SK-N-SH treated with all-trans-retinoic acid at 6 μM for 48 hours (cell line): ENCODE results near the gene FAR2.

Experiments used
- ATAC-seq: fragments of 200-7000 bp; cut with Tn5 transposase; 3 replicates; pipeline ENCODE4 v1.9.1; 2020; ENCODE audit warnings: mild to moderate bottlenecking, moderate library complexity
- ARNTL ChIP-seq: fragments of 450-650 bp; formaldehyde crosslinking; IDR thresholded peaks from 2 replicates; pipeline ENCODE4 v1.5.0; 2020; ENCODE audit warnings: low read depth, mild to moderate bottlenecking, moderate library complexity, borderline replicate concordance
- BACH2 ChIP-seq: fragments of 250-450 bp; sonication (Bioruptor Pico); IDR thresholded peaks from 2 replicates; pipeline ENCODE4 v1.9.0; 2021; ENCODE audit warnings: mild to moderate bottlenecking, borderline replicate concordance
- CSDC2 ChIP-seq: fragments of 250-450 bp; sonication (Bioruptor Pico); IDR thresholded peaks from 2 replicates; pipeline ENCODE4 v1.5.0; 2020; ENCODE audit warnings: mild to moderate bottlenecking, moderate library complexity
- ESRRG ChIP-seq: fragments of 250-450 bp; sonication (Bioruptor Pico); IDR thresholded peaks from 2 replicates; pipeline ENCODE4 v1.6.1; 2021; ENCODE audit warnings: mild to moderate bottlenecking
- GLIS3 ChIP-seq: fragments of 250-450 bp; sonication (Bioruptor Pico); IDR thresholded peaks from 2 replicates; pipeline ENCODE4 v1.5.0; 2020; ENCODE audit warnings: mild to moderate bottlenecking, moderate library complexity
- ISL1 ChIP-seq: fragments of 250-450 bp; sonication (Bioruptor Pico); IDR thresholded peaks from 2 replicates; pipeline ENCODE4 v2.1.2; 2022; ENCODE audit warnings: mild to moderate bottlenecking, moderate library complexity
- OSR1 ChIP-seq: fragments of 250-450 bp; sonication (Bioruptor Pico); IDR thresholded peaks from 2 replicates; pipeline ENCODE4 v1.8.0; 2022; ENCODE audit warnings: moderate library complexity, mild to moderate bottlenecking, inconsistent platforms
- PPARA ChIP-seq: fragments of 250-450 bp; sonication (Bioruptor Pico); IDR thresholded peaks from 2 replicates; pipeline ENCODE4 v1.5.0; 2020; ENCODE audit warnings: mild to moderate bottlenecking, borderline replicate concordance
- RARB ChIP-seq: fragments of 250-450 bp; sonication (Bioruptor Pico); IDR thresholded peaks from 2 replicates; pipeline ENCODE4 v1.8.0; 2021; ENCODE audit warnings: mild to moderate bottlenecking, moderate library complexity
- SNAI2 ChIP-seq: fragments of 250-450 bp; sonication (Bioruptor Pico); IDR thresholded peaks from 2 replicates; pipeline ENCODE4 v1.5.0; 2020; ENCODE audit warnings: mild to moderate bottlenecking, moderate library complexity
- TCF4 ChIP-seq: fragments of 250-450 bp; sonication (Bioruptor Pico); IDR thresholded peaks from 2 replicates; pipeline ENCODE4 v1.8.0; 2021; ENCODE audit warnings: mild to moderate bottlenecking, moderate library complexity, borderline replicate concordance
- TOX ChIP-seq: fragments of 250-450 bp; sonication (Bioruptor Pico); IDR thresholded peaks from 2 replicates; pipeline ENCODE4 v1.8.0; 2021; ENCODE audit warnings: mild to moderate bottlenecking, moderate library complexity, borderline replicate concordance
- ZC3H10 ChIP-seq: fragments of 250-450 bp; sonication (Bioruptor Pico); IDR thresholded peaks from 2 replicates; pipeline ENCODE4 v1.5.1; 2021; ENCODE audit warnings: mild to moderate bottlenecking, moderate library complexity
- ZFP30 ChIP-seq: fragments of 450-650 bp; formaldehyde crosslinking; IDR thresholded peaks from 2 replicates; pipeline ENCODE4 v1.5.0; 2022; ENCODE audit warnings: mild to moderate bottlenecking, moderate library complexity
- ZNF565 ChIP-seq: fragments of 450-650 bp; formaldehyde crosslinking; conservative IDR thresholded peaks from 2 replicates; pipeline ENCODE4 v1.5.0; 2020; ENCODE audit warnings: low read depth, mild to moderate bottlenecking, moderate library complexity
- ZNF8 ChIP-seq: fragments of 450-650 bp; formaldehyde crosslinking; IDR thresholded peaks from 2 replicates; pipeline ENCODE4 v1.5.0; 2020; ENCODE audit warnings: mild to moderate bottlenecking, moderate library complexity
- TF ChIP-seq, protein P1 (sequence below): fragments of 250-450 bp; sonication (Bioruptor Pico); IDR thresholded peaks from 2 replicates; pipeline ENCODE4 v1.5.1; 2021; ENCODE audit warnings: mild to moderate bottlenecking, moderate library complexity
- TF ChIP-seq, protein P2 (sequence below): fragments of 250-450 bp; sonication (Bioruptor Pico); IDR thresholded peaks from 2 replicates; pipeline ENCODE4 v1.8.0; 2021; ENCODE audit warnings: low read depth, mild to moderate bottlenecking, moderate library complexity, borderline replicate concordance
- TF ChIP-seq, protein P3 (sequence below): fragments of 250-450 bp; sonication (Bioruptor Pico); IDR thresholded peaks from 2 replicates; pipeline ENCODE4 v1.5.0; 2020; ENCODE audit warnings: mild to moderate bottlenecking, moderate library complexity
- TF ChIP-seq, protein P4 (sequence below): fragments of 250-450 bp; sonication (Bioruptor Pico); IDR thresholded peaks from 2 replicates; pipeline ENCODE4 v1.5.1; 2020; ENCODE audit warnings: low read depth, mild to moderate bottlenecking, moderate library complexity
- TF ChIP-seq, protein P5 (sequence below): fragments of 250-450 bp; sonication (Bioruptor Pico); IDR thresholded peaks from 2 replicates; pipeline ENCODE4 v1.8.0; 2020; ENCODE audit warnings: mild to moderate bottlenecking, moderate library complexity, borderline replicate concordance

The FAR2 gene

DNA sequence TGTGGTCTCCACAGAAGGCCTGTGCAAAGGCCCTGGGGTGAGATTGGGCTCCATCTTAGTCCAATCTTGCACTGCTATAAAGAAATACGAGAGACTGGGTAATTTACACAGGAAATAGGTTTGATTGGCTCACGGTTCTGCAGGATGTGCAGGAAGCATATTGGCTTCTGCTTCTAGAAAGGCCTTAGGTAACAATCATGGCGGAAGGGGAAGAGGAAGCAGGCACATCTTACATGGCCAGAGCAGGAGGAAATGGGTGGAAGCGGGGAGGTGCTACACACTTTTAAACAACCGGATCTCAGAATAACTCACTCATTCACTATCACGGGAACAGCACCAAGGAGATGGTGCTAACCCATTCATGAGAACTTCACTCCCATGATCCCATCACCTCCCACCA is 55.4 kb downstream of the FAR2 start (continued):
- TF ChIP-seq ARNTL (CRISPR knock-in tag) (no peak), OSR1 (no peak), BACH2 (CRISPR knock-in tag) (no peak), ISL1 (CRISPR knock-in tag) (no peak), ZNF8 (no peak)
- TF ChIP-seq, protein P1, sequence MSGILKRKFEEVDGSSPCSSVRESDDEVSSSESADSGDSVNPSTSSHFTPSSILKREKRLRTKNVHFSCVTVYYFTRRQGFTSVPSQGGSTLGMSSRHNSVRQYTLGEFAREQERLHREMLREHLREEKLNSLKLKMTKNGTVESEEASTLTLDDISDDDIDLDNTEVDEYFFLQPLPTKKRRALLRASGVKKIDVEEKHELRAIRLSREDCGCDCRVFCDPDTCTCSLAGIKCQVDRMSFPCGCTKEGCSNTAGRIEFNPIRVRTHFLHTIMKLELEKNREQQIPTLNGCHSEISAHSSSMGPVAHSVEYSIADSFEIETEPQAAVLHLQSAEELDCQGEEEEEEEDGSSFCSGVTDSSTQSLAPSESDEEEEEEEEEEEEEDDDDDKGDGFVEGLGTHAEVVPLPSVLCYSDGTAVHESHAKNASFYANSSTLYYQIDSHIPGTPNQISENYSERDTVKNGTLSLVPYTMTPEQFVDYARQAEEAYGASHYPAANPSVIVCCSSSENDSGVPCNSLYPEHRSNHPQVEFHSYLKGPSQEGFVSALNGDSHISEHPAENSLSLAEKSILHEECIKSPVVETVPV (CRISPR knock-in tag), result no peak

DNA sequence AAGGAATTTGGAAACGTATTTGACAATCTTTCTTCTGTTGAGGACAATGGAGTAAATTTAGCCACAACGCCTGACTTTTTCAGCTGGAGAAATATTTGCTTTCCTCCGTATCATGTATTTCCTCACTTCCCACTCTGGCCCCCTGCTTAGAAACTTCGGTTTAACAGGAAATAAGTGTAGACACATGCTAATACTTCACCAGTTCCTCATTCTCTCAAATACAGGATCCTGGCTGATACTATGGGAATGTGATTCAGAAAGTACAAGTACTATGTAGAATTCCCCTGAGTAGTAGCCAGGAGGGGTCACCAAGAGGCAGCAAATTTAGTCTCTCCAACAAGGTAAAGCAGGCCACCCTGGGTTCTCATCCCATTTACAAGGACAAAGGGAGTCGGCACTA is 58.0 kb downstream of the FAR2 start:
- TF ChIP-seq ESRRG (CRISPR knock-in tag) (no peak), ARNTL (CRISPR knock-in tag) (no peak), BACH2 (CRISPR knock-in tag) (no peak), ZC3H10 (no peak), GLIS3 (no peak), CSDC2 (no peak), SNAI2 (no peak), RARB (CRISPR knock-in tag) (no peak), ZFP30 (CRISPR knock-in tag) (no peak), TOX (CRISPR knock-in tag) (no peak)
- TF ChIP-seq, protein P2, sequence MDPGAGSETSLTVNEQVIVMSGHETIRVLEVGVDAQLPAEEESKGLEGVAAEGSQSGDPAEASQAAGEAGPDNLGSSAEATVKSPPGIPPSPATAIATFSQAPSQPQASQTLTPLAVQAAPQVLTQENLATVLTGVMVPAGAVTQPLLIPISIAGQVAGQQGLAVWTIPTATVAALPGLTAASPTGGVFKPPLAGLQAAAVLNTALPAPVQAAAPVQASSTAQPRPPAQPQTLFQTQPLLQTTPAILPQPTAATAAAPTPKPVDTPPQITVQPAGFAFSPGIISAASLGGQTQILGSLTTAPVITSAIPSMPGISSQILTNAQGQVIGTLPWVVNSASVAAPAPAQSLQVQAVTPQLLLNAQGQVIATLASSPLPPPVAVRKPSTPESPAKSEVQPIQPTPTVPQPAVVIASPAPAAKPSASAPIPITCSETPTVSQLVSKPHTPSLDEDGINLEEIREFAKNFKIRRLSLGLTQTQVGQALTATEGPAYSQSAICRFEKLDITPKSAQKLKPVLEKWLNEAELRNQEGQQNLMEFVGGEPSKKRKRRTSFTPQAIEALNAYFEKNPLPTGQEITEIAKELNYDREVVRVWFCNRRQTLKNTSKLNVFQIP (CRISPR knock-in tag), result no peak
- TF ChIP-seq, protein P1 (CRISPR knock-in tag), result no peak
- TF ChIP-seq, protein P3, sequence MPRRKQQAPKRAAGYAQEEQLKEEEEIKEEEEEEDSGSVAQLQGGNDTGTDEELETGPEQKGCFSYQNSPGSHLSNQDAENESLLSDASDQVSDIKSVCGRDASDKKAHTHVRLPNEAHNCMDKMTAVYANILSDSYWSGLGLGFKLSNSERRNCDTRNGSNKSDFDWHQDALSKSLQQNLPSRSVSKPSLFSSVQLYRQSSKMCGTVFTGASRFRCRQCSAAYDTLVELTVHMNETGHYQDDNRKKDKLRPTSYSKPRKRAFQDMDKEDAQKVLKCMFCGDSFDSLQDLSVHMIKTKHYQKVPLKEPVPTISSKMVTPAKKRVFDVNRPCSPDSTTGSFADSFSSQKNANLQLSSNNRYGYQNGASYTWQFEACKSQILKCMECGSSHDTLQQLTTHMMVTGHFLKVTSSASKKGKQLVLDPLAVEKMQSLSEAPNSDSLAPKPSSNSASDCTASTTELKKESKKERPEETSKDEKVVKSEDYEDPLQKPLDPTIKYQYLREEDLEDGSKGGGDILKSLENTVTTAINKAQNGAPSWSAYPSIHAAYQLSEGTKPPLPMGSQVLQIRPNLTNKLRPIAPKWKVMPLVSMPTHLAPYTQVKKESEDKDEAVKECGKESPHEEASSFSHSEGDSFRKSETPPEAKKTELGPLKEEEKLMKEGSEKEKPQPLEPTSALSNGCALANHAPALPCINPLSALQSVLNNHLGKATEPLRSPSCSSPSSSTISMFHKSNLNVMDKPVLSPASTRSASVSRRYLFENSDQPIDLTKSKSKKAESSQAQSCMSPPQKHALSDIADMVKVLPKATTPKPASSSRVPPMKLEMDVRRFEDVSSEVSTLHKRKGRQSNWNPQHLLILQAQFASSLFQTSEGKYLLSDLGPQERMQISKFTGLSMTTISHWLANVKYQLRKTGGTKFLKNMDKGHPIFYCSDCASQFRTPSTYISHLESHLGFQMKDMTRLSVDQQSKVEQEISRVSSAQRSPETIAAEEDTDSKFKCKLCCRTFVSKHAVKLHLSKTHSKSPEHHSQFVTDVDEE, result no peak
- ATAC-seq, result no peak

DNA sequence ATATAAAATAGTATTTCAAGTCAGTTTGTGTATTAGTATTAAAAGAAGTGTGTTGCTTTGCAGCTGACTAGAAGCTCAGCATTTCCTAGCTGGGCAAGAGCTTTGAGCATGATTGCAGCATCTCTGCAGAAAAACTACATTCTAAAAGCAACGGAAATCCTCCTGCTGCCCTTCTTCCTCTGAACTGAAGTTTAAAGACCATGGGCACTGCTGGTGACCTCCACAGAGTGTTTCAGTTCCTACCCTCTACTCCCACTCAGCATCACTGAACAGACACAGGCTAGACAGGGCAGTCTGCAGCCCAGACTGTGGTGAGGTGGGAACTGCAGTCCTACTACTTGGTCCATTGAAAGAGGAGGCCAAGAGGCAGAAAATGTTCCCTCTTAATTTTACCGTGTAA is 59.0 kb downstream of the FAR2 start:
- no peak for ATAC-seq
- no peak for TF ChIP-seq ZNF565 (CRISPR knock-in tag)
- no peak for TF ChIP-seq TCF4 (CRISPR knock-in tag)
- no peak for TF ChIP-seq PPARA
- TF ChIP-seq, protein P1 (CRISPR knock-in tag), result no peak
- TF ChIP-seq ARNTL (CRISPR knock-in tag), result no peak
- no peak for TF ChIP-seq TOX (CRISPR knock-in tag)
- TF ChIP-seq RARB (CRISPR knock-in tag), result no peak
- no peak for TF ChIP-seq ISL1 (CRISPR knock-in tag)
- TF ChIP-seq, protein P4, sequence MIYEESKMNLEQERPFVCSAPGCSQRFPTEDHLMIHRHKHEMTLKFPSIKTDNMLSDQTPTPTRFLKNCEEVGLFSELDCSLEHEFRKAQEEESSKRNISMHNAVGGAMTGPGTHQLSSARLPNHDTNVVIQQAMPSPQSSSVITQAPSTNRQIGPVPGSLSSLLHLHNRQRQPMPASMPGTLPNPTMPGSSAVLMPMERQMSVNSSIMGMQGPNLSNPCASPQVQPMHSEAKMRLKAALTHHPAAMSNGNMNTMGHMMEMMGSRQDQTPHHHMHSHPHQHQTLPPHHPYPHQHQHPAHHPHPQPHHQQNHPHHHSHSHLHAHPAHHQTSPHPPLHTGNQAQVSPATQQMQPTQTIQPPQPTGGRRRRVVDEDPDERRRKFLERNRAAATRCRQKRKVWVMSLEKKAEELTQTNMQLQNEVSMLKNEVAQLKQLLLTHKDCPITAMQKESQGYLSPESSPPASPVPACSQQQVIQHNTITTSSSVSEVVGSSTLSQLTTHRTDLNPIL, result no peak
- no peak for TF ChIP-seq BACH2 (CRISPR knock-in tag)
- TF ChIP-seq, protein P3, result no peak
- no peak for TF ChIP-seq CSDC2
- no peak for TF ChIP-seq OSR1
- no peak for TF ChIP-seq ZC3H10
- TF ChIP-seq, protein P5, sequence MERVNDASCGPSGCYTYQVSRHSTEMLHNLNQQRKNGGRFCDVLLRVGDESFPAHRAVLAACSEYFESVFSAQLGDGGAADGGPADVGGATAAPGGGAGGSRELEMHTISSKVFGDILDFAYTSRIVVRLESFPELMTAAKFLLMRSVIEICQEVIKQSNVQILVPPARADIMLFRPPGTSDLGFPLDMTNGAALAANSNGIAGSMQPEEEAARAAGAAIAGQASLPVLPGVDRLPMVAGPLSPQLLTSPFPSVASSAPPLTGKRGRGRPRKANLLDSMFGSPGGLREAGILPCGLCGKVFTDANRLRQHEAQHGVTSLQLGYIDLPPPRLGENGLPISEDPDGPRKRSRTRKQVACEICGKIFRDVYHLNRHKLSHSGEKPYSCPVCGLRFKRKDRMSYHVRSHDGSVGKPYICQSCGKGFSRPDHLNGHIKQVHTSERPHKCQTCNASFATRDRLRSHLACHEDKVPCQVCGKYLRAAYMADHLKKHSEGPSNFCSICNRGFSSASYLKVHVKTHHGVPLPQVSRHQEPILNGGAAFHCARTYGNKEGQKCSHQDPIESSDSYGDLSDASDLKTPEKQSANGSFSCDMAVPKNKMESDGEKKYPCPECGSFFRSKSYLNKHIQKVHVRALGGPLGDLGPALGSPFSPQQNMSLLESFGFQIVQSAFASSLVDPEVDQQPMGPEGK, result no peak
